NCI-H2227 treated with DMSO at 0.1 percent for 48 hours (cell line): ENCODE results near the gene STMN1.
A peak's percentile ranks its signal among the peaks of the same experiment; 100 is the strongest.

ENCODE experiments used
- DNase-seq: peaks from one replicate; lab custom pipeline; 2025; lab: John Stamatoyannopoulos, UW

STMN1 gene

DNA sequence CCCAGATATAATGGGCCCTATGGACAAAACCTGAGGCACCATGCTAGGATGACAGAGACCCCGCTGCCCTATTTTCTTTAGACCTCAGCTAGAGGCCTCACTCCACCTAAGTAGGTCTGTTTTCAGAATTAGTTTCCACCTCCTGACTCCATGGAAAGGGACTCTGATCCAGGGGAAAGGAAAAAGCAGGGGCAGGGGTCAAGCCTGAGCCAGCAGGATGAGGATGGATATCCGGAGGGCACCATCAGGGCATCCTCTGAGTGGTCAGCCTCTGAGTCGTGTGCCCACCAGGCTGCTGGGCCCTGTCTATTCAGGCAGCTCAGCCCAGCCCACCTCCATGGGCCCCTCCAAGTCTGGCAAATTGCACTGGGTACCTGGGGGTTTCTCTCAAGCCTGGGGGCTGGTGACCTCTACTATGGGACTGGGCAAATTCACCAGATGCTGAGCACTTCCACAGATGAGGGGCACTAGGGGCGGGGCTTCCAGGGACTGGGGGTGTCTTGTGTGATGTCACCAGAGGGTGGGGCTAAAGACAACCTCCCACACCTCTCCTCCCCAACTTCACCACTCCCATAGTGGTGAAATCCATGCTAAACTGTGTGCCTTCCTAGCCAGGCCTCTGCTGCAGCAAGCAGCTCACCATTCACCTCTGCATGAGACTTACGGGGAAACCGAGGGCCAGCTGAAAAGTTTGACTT is 36.2 kb downstream of the STMN1 start:
- no peak for DNase-seq

DNA sequence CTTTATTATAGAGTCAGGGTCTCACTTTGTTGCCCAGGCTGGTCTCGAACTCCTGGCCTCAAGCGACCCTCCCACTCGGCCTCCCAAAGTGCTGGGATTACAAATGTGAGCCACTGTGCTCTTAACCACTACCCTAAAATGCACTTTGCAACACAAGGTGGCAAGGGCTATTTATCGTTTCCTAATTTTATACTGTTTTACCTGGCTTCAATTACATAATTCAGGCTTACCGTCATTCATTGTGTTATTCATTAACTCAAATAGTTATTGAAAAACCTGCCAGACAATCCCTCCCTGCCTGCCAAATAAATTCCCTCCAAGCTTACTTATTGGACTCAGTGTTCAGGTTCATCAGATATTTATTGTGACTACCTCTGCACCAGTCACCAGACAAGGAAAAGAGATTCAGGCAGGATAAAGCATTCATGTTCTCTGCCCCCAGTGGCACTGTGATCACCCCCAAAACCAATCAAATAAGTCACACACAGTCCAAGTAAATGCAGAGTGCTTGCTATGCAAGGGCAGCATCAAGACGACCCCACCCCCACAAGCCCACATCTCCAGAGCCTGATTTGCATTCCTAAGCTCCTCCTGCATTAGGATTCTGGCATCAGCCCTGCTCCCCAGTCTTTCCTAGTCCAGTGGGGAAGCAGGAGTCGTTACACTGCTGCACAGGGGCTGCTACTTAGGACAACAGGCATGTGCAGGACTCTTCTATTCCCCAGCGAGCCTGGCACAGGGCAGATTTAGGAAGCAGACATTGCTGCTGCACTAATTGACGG is 38.8 kb downstream of the STMN1 start:
- DNase-seq = no peak

DNA sequence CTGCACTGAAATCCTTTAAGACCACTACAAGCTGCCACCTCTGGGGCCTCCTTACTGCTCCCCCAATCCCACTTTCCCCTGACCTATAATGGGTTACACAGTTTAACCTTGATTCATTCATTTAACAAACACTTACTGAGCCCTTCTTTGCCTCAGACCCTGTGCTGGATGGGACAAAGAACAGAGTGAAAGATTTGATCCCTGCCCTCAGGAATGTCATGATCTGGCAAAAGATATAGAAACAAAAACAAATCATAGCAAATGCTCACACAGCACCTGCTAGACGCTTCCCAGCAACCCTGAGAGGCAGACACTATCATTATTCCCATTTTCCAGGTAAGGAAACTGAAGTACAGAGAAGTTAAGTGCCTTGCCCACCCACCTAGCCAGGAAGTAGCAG is 39.9 kb downstream of the STMN1 start:
- no peak for DNase-seq

DNA sequence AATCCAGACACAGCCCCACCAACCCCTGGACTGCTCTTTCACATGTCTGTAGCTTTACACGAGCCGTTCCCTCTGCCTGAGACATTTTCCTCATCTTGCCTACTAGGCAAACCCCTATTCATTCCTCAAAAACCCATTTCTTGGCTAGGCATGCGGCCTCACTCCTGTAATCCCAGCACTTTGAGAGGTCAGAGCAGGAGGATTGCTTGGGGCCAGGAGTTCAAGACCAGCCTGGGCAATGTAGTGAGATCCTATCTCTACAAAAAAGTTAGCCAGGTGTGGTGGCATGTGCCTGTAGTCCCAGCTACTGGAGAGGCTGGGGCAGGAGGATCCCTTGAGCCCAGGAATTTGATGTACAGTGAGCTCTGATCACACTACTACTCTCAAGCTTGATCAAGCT is 41.8 kb downstream of the STMN1 start:
- DNase-seq = no peak

DNA sequence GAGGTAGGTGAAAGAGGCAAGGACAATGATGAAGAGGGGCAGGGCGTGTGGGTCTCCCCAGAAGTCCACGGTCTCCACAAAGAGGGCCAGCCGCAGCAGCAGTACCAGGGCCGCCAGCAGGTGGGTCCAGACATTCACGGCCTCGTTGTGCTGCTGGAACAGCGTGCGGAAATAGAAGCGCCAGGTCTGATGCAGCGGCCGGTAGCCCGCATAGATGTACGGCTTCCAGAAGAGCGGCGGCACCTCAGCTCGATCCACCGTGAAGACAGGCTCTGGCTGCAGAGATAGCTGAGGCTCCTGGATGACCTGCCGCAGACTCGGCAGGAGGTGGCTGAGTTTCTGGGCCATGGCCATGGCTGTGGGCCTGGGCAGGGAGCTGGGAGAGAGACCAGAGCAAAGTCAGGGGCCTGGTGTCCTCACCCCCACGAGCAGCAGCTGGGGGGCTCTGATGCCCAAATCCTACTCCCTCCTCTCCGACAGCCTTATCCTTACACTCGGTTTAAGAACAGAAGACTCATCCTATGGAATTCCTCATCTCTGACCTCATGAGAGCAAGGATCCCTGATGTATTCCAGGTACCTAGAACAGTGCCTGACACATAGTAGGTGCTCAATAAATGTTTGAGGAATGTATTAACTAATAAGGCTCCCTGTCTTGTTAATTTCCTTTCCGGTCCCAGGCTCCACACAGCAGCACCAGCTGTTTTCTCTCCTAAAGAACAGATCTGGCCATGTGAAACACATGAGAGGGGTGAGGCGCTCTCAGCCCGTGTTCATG is 42.5 kb downstream of the STMN1 start:
- no peak for DNase-seq

DNA sequence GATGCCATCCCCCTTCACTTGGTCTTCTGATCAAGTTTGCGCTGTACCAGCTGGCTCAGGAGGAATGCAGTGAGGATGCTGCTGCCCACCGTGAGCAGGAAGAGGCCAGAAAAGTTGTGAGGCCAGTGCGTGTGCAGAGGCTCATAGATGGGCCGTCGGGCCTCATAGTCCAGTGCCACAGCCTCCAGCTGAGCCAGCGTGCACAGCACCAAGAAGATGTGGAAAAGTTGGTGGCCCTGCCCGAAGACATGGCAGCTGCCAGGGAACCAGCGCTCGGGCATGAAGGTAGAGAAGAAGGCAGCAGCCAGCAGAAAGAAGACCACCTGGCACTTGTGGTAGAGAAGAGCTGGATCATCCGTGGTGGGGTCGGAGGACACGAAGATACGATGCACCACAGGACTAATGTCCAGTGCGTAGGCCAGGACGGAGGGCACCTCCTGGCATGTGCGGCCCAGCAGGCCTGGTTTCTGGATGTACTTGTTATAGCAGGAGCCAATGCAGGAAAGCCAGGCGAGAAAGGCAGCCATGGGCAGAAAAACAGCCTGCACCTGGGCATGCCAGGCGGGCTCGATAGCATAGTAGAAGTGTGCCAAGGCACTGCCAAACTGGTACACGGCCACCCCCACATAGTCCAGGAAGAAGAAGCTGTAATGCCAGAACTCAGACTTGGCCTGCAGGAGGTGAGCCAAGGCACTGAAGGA is 43.3 kb downstream of the STMN1 start:
- no peak for DNase-seq

DNA sequence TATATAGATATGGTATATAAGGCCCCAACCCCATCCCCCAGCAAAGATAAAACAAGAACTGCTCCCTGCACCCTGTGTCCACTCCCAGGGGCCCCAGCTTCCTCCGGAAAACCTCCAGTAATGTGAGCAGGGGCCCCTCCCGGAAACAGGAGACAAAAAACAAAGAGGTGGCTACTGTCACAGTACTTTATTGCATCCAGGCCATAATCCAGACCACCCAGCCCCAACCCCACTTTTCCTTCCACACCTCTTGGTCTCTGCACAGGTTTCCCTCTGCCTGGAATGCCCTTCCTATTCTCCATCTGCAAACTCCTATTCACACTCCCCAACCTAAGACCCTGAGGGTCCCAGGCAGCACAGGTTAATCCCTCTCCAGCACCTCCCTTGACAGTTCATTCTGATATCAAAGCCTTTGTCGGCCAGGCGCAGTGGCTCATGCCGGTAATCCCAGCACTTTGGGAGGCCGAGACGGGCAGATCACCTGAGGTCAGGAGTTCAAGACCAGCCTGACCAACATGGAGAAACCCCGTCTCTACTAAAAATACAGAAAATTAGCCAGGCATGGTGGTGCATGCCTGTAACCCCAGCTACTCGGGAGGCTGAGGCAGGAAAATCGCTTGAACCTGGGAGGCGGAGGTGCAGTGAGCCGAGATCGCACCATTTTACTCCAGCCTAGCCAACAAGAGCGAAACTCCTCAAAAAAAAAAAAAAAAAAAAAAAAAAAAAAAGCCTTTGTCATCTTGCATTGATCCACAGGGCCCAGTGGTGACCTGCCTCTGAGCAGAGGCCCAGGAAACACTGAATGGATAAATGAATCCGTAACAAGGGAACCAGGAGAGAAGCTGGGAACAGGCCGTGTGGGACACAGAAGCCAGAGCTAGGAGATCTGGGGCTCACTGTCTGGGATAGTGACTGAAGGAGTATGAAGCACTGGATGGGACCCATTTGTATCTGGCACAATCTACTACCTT is 44.6 kb downstream of the STMN1 start:
- no peak for DNase-seq

DNA sequence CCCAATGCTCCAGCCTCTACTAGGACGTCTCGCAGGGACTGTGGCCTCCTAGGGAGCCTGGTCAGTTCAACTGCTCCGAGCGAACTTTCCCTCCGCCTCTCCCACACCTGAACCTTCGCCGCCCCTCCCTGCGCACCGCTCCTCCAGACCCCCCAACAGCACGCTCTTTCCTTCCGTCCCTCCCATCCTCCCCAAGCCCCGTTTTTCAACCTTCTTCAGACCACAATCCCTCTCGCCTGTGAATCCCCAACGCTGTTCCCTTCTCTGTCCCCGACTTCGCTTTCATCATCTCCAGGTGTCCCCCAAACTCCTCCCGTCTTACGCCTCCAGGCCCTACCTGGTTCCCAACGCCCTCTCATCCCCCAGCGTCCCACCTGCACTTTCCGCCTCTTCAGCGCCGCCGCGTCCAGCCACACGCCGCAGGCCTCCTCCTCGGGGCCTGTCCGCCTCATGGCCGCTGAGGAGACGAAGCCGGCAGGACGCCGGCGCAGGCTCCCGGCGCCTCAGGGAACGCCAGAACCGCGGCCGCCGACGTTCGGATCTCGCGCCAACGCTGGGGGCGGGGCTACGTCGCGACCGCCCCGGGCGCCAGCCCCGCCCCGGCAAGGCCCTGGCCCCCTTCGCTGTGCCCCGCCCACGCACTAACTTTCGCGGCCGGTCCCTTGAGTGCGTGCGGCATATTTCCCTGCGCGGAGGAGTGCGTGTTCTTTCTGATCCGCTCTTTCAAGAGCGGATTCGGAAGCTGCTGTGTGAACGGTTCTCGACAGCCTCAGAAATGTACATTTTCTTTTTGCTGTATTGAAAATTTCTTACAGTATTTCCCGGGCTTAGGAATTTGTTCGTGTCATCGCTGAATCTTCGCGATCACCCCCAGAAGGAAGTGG is 47.1 kb downstream of the STMN1 start, which contains the start of gene AUNIP:
AUNIP (minus strand) TSS at position 552 of the 884 bp plus-strand sequence; CDS start at position 452, 100 bp downstream.
- DNase-seq = peak; percentile 86

DNA sequence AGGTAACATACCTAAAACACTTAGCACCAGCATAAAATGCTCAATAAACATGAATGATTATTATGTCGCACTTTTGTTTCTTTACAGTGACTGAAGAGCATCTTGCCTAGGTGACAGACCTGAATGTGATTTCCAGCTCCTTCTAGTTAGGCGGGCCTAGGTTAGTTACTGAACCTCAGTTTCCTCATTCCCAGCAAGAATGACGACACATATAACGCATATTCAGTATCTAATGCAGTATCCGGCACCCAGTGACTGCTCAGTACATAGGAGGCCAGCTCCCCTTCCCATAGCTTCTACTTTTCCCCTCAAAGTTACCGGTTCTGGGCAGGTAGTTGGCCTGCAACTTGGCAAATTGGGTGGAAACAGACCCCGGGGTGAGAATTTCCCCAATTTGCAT is 47.7 kb downstream of the STMN1 start:
- no peak for DNase-seq

DNA sequence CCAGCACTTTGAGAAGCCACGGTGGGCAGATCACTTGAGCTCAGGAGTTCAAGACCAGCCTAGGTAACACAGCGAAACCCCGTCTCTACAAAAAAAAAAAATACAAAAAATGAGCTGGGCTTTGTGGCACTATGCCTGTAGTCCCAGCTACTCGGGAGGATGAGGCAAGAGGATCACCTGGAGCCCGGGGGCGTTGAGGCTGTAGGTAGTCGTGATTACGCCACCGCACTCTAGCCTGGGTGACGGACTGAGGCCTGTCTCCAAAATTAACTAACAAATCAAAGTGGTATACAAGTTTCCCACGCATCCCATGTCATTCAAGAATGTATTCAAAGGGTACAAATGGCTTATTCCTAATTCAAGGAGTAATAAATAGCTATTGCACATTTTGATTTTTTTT is 49.4 kb downstream of the STMN1 start:
- DNase-seq = no peak

DNA sequence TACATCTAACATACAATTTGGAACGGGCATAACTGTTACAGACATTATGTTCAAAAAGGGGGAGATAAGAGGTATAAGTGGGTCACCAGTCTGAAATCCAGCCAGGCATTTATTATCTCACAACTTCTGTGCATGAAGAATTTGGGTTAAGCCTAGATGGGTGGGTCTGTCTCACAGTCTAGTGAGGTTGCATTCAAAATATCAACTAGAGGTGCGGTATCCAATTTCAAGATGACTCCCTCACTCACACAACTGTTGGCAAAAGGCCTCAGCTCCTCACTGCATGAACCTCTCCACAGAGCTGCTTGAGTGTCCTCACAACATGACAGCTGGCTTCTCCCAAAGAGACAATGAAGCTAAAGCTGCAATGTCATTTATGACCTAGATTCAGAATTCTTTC is 51.7 kb downstream of the STMN1 start:
- DNase-seq = no peak
